ENCODE results near the gene FBF1.
"Not testable (repeated sequence)": the region's sequence is repeated elsewhere in the genome, so short reads cannot be mapped to it uniquely, and the experiment has no call there.

FBF1 gene

DNA sequence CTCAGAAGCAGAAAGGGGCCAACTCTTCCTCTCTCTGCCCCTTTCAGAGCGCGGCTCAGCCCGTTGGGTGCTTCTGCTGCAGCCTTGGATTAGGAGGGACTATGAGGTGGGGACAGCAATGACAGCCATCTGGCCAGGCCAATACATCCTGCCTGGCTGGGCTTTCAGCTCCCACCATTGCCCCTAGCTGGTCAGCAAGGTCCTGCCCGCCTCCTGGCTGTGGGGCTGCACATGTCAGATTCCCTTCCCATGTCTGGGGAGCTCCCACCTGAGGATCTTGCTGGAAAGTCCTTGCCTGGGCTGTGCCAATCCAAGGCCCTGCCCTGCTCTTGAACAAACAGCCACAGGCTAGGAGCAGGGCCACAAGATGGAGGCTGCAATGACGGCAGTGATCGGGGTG, 52.4 kb downstream of the FBF1 start:
- Histone ChIP-seq H3K79me2 (ENCODE audit: control insufficient read depth, low read length) (peaks cover 7% of the 10 kb centered on the region), H3K4me2 (ENCODE audit: low read length) (no peak overlapping the region), H3K9me2 (replicated peaks; ENCODE audit: control insufficient read depth, low read length) (no peaks in the 10 kb centered on the region), H3F3A (ENCODE audit: control insufficient read depth, insufficient read depth) (peaks cover 5% of the 10 kb centered on the region; the same call in 1 of the 2 replicates), H3K4me3 (ENCODE audit: low read length) (no peak overlapping the region), H3K27me3 (ENCODE audit: control insufficient read depth, low read length) (no peaks in the 10 kb centered on the region), H3K9me3 (ENCODE audit: control insufficient read depth, insufficient read depth, low read length) (no peaks in the 10 kb centered on the region), H3K36me3 (ENCODE audit: control insufficient read depth, low read length) (peaks cover 37% of the 10 kb centered on the region), H4K20me1 (ENCODE audit: control insufficient read depth, insufficient read depth, low read depth, low read length) (no peaks in the 10 kb centered on the region), H3K4me1 (ENCODE audit: control insufficient read depth, low read length) (no peaks in the 10 kb centered on the region), H3K27ac (ENCODE audit: low read depth, low read length) (no peak overlapping the region)
- TF ChIP-seq, protein P1, sequence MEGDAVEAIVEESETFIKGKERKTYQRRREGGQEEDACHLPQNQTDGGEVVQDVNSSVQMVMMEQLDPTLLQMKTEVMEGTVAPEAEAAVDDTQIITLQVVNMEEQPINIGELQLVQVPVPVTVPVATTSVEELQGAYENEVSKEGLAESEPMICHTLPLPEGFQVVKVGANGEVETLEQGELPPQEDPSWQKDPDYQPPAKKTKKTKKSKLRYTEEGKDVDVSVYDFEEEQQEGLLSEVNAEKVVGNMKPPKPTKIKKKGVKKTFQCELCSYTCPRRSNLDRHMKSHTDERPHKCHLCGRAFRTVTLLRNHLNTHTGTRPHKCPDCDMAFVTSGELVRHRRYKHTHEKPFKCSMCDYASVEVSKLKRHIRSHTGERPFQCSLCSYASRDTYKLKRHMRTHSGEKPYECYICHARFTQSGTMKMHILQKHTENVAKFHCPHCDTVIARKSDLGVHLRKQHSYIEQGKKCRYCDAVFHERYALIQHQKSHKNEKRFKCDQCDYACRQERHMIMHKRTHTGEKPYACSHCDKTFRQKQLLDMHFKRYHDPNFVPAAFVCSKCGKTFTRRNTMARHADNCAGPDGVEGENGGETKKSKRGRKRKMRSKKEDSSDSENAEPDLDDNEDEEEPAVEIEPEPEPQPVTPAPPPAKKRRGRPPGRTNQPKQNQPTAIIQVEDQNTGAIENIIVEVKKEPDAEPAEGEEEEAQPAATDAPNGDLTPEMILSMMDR (IDR thresholded peaks at IDR 0.05; ENCODE audit: low read depth, low read length, poor library complexity, severe bottlenecking): no peak
- no peak for TF ChIP-seq EZH2phosphoT487 (IDR thresholded peaks at IDR 0.05; ENCODE audit: borderline replicate concordance, low read length)

- not testable (repeated sequence) for H3K27me3 ChIP-seq (ENCODE audit: control insufficient read depth, low read length); H3K9me3 ChIP-seq (ENCODE audit: control insufficient read depth, insufficient read depth, low read length); H3K79me2 ChIP-seq (ENCODE audit: control insufficient read depth, low read length); H3F3A ChIP-seq (ENCODE audit: control insufficient read depth, insufficient read depth); H3K4me3 ChIP-seq (ENCODE audit: low read length); H3K4me1 ChIP-seq (ENCODE audit: control insufficient read depth, low read length); H4K20me1 ChIP-seq (ENCODE audit: control insufficient read depth, insufficient read depth, low read depth, low read length); H3K4me2 ChIP-seq (ENCODE audit: low read length); H3K9me2 ChIP-seq (replicated peaks; ENCODE audit: control insufficient read depth, low read length); H3K27ac ChIP-seq (ENCODE audit: low read depth, low read length)
- H3K36me3 ChIP-seq (ENCODE audit: control insufficient read depth, low read length): peaks cover 15% of the 10 kb centered on the region
Observed at GRCh38 chr17:75885860-75886259, 55.0 kb downstream of the FBF1 start.

- H4K20me1 ChIP-seq (ENCODE audit: control insufficient read depth, insufficient read depth, low read depth, low read length): no peaks in the 10 kb centered on the region
- H3K4me2 ChIP-seq (ENCODE audit: low read length): no peak overlapping the region
- no peaks in the 10 kb centered on the region for H3K9me2 ChIP-seq (replicated peaks; ENCODE audit: control insufficient read depth, low read length)
- peaks cover 5% of the 10 kb centered on the region; the same call in 1 of the 2 replicates for H3F3A ChIP-seq (ENCODE audit: control insufficient read depth, insufficient read depth)
- no peak overlapping the region for H3K4me3 ChIP-seq (ENCODE audit: low read length)
- no peaks in the 10 kb centered on the region for H3K79me2 ChIP-seq (ENCODE audit: control insufficient read depth, low read length)
- H3K36me3 ChIP-seq (ENCODE audit: control insufficient read depth, low read length): peaks cover 11% of the 10 kb centered on the region
- H3K27me3 ChIP-seq (ENCODE audit: control insufficient read depth, low read length): 0 out of 2 replicates have a peak, but pooled peaks cover 3% of the 10 kb centered on the region
- H3K9me3 ChIP-seq (ENCODE audit: control insufficient read depth, insufficient read depth, low read length): no peaks in the 10 kb centered on the region
- TF ChIP-seq EZH2phosphoT487 (IDR thresholded peaks at IDR 0.05; ENCODE audit: borderline replicate concordance, low read length): no peak
- TF ChIP-seq, protein P1 (IDR thresholded peaks at IDR 0.05; ENCODE audit: low read depth, low read length, poor library complexity, severe bottlenecking): no peak
- H3K4me1 ChIP-seq (ENCODE audit: control insufficient read depth, low read length): no peaks in the 10 kb centered on the region
- H3K27ac ChIP-seq (ENCODE audit: low read depth, low read length): no peak overlapping the region
Observed at GRCh38 chr17:75885431-75885830, 55.4 kb downstream of the FBF1 start.

DNA sequence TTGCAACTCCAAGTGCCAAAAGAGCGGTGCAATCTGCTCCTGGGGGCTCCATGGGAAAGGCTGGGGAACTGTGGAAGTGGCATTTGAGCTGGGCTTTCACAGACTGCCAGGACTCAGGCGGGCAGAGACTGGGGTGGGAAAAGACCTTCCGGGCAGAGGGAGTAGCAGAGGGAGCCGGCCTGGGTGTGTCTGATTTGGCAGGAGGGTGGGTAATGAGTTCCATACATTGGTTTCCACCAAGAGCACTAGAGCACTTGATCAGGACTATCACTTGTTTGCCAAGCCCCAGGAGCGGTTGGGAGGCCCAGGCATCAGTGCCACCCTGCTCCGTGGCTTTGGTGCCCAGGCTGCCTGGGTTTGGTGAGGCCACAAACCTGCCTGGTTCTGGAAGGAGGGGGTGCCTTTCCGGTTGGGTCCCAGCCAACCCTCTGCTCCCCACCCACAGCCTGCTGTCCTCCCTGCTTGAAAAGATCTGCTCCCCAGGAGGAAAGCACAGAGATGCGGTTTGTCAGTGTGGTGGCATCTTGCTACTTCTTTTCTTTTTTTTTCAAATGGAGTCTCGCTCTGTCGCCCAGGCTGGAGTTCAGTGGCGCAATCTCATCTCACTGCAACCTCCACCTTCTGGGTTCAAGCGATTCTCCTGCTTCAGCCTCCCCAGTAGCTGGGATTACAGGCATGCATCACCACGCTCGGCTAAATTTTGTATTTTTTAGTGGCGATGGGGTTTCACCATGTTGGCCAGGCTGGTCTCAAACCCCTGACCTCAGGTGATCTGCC, 59.0 kb downstream of the FBF1 start:
- H3K79me2 ChIP-seq (ENCODE audit: control insufficient read depth, low read length): peaks cover 7% of the 10 kb centered on the region
- no peaks in the 10 kb centered on the region for H4K20me1 ChIP-seq (ENCODE audit: control insufficient read depth, insufficient read depth, low read depth, low read length)
- H3K9me2 ChIP-seq (replicated peaks; ENCODE audit: control insufficient read depth, low read length): no peaks in the 10 kb centered on the region
- no peaks in the 10 kb centered on the region for H3K36me3 ChIP-seq (ENCODE audit: control insufficient read depth, low read length)
- peaks cover 11% of the 10 kb centered on the region for H3K27me3 ChIP-seq (ENCODE audit: control insufficient read depth, low read length)
- no peak overlapping the region for H3K4me2 ChIP-seq (ENCODE audit: low read length)
- TF ChIP-seq, protein P1 (IDR thresholded peaks at IDR 0.05; ENCODE audit: low read depth, low read length, poor library complexity, severe bottlenecking): no peak
- TF ChIP-seq EZH2phosphoT487 (IDR thresholded peaks at IDR 0.05; ENCODE audit: borderline replicate concordance, low read length): no peak
- H3F3A ChIP-seq (ENCODE audit: control insufficient read depth, insufficient read depth): 0 out of 2 replicates have a peak, but pooled peaks cover 3% of the 10 kb centered on the region
- H3K4me1 ChIP-seq (ENCODE audit: control insufficient read depth, low read length): peaks cover 23% of the 10 kb centered on the region
- H3K4me3 ChIP-seq (ENCODE audit: low read length): no peak overlapping the region
- H3K9me3 ChIP-seq (ENCODE audit: control insufficient read depth, insufficient read depth, low read length): no peaks in the 10 kb centered on the region
- no peak overlapping the region for H3K27ac ChIP-seq (ENCODE audit: low read depth, low read length)
